HG02610 (cell line): ENCODE measurements around the gene PAX7.
"Not testable (repeated sequence)": the region's sequence is repeated elsewhere in the genome, so short reads cannot be mapped to it uniquely, and the experiment has no call there.

Experiments
- ATAC-seq: cut with Tn5 transposase; IDR thresholded peaks from one replicate; pipeline ENCODE4 v1.9.1; 2021; ENCODE audit warnings: mild to moderate bottlenecking, moderate library complexity; ENCODE audit not compliant: unreplicated experiment

PAX7 gene

DNA sequence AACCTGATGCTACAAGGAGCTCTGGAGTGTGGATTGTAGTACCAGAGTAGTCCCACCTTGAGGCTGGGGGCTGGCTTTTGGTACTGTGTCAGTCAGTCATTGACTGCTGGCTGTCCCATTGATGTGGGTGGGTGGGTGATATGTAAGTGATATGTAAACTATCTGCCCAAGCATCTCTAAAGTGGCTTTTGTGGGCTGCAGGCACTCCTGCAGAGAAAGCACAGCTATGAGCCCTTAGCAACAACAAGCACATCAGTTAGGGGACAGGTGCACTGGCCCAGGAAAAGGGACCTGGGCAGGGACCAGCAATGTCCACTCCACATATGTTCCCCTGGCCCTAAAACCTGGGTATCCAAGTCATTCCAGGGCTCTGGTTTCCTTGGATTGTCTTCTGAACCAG lies 118.9 kb downstream of the PAX7 start:
- ATAC-seq: no peak

DNA sequence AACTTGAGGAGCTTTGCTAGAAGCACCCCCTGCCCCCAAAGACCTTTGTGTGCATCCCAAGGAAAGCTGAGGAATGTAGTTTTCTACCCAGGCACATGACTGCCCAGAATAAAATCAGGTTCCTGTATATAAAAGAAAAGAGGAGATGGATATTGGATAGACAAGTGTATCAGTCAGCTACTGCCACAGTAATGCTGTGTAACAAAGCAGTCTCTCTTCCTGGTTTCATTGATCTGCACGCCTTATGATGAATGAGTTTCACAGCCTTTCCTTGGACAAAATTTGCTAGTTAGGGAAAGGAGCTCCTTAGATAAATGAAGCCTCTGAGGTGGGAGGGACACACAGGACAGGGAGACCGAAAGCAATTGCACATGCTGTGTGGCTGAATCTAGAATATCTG lies 120.0 kb downstream of the PAX7 start:
- ATAC-seq: no peak

DNA sequence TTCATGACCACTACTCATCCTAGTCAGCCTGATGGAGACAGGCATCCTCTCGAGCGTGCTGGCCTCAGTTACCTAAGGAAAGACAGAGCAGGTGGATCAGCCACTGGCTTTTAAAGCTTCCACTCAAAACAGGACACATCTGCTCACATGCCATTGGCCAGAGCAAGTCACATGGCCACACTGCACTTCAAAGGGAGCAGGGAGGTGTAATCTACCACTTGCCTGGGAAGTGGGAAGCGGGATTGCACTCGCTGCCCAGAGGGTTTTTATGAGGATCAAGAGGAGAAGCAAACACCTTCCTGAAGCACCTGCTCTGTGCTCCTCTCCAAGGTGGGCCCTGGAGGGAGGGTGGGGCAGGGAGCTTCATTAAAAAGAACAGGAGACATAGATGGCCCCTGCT lies 120.8 kb downstream of the PAX7 start:
- no peak for ATAC-seq

DNA sequence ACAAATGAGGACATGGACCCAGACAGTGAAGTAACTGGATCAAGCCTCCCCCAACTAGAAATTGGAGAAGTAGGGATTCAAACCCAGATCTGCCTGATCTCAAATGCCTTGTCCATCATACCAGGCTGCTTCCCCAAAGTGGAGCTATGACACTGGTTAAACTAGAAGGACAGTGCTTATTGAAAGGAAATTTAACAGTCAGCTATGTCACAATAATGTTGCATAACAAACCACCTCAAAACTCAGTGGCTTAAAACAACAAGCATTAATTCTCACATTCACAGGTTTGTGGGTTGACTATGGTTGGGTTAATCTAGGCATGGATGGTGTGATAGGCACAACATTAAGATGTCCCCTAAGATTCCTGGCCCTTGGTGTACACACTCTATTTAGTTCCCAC lies 121.8 kb downstream of the PAX7 start:
- ATAC-seq: no peak

DNA sequence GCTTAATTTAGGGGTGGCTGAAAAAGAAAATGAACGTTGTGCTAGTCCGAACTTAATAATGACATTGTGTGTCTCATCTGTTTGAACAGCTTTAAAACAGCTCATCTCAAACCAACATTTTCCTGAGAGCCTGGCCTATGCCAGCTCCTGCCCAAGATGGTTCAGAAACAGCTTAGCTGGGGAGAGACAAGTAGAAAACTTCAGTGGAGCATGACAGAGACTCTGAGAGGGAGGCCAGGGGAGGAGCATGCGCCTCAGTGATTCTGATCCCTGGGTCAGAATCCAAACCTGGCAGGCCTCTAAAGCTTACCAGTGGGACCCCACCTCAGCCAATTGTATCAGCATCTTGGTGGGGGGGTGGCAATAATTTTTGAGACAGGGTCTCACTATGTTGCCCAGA lies 129.5 kb downstream of the PAX7 start:
- ATAC-seq: no peak

DNA sequence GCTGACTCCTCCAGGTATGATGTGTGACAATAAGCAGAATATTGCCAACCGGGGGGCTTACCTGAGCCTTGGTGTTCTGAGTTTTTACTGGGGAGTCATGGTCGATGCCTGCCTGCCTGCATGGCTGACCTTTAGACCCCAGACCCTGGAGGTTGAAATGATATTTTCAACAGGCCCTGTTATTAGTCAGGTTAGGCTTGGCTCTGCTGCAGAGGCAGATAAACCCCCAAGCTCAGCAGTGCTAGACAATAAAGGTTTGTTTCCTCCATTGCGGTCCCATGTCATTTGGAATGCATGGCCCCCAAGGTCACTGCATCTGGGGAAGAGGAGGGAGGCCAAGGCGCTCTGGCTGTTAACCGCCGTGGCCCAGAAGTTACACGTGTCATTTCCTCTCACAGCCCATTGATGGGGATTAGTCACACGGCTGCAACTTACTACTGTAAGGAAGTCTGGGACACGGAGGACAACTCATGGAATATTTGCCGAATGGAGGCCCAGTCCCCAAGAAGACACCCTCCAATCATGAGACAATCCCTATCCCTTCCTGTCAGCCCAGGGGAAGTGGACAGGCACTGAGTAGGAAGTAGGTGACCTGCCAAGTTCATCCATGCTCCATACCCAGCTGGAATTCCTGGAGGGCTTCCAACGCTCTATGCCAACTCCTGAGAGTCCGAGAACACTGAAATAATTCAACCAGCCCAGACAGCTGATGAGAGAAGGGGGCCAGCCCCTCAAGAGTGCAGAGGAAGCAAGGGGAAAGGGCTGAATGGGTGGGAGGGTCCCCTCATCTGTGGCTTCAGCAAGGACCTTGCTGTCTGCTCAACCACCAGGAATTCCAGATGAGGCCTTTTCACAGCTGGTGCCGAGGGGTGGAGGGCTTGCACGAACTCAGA lies 131.5 kb downstream of the PAX7 start:
- ATAC-seq: no peak

DNA sequence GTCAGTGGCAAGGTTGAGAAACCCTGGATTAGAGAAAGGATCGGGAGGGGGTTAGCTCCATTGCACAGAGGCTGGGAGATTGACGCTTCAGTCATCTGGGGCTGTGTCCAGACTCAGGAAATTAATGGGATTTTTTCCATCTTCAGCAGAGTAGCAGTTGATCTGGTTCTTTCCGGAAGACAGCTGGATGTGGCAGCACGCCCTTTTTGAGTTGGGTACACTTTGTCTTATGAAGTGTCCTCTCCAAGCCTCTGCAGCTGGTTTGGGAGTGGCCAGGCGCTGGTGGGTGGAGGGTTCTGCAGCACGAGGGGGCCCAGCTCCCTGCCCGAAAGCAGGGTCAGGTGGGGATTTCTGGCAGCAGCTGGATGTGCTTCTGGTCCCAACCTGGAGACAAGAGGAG lies 133.7 kb downstream of the PAX7 start:
- ATAC-seq: no peak

DNA sequence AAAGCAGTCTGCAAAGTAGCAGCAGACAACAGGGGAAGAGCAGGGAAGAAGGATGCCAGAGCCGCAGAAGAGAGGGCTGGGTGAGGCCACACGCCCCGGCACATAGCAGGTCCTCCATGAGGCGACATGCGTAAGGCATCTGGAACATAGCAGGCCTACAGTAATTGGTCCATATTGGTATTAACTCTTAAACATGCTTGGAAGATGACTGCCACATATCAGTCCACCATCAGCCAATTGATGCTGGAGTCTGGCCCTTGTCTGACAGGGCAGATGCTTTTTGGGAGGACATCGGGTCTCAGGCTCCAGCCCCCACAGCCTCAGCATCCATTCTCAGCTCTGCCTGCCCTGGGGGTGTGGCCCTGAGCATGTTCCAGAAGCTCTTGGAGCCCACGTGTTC lies 135.1 kb downstream of the PAX7 start:
- ATAC-seq: no peak

DNA sequence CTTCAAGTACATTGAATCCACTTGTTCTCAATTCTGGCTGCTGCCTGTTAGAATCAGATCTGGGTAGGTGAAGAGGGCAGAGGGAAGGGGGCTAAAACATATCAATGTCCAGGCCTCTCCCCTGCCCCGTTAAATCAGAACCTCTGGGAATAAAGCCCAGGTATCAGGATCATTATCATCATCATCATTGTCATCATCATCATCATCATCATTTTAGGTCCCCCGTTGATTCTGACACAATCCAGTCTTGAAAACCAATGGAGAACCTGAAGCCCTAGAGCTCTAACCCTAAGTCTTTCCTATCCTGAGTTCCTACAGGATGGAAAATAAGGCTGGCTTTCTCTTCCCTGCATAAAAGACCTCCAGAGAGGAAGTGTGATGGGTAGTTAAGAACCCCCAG lies 135.7 kb downstream of the PAX7 start:
- no peak for ATAC-seq

DNA sequence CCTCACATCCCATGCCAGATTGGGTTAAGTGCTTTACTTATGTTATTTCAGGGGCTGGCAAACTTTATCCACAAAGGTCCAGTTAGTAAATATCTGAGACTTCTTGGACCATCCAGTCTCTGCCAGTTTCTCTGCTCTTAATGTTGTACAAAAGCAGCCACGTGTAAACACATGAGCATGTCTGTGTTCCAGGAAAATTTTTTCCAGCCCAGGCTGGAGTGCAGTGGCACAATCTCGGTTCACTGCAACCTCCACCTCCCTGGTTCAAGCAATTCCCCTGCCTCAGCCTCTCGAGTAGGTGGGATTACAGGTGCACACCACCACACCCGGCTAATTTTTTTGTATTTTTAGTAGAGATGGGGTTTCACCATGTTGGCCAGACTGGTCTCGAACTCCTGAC lies 136.9 kb downstream of the PAX7 start:
- not testable (repeated sequence) for ATAC-seq

DNA sequence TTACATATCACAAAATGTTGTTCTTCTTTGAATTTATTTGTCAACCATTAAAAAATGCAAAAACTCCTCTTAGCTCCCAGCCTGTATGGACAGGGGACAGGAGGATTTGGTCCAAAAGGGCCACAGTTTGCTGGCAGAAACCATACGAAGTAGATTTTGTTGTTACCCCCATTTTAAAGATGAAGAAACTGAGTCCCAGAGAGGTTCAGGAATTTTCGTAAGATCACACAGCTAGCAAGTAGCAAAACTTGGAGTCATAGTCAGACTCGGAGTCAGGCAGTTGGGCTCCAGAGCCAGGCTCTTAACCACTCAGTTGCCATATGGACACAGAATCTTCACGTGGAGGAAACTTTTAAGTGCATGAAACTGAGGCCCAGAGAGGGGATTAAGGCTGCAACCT lies 137.4 kb downstream of the PAX7 start:
- ATAC-seq: no peak

DNA sequence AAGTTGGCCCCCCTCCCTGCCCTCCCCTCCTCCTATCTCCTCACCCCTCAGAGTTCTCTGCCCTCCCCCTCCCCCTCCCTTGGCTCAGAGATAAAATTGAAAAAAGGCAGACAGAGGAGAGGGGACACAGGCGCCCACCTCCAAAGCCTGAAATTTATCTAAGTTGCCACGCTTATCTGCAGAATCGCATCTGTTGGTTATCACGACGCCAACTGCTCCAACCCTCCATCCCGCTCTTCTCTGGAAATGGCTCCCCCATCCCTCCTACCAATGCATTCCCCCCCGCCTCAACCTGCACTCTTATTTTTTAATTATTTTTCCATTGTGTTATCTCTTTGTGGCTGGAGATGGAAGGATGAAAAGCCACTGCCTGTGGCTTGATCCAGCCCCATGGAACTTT lies 138.5 kb downstream of the PAX7 start:
- no peak for ATAC-seq

DNA sequence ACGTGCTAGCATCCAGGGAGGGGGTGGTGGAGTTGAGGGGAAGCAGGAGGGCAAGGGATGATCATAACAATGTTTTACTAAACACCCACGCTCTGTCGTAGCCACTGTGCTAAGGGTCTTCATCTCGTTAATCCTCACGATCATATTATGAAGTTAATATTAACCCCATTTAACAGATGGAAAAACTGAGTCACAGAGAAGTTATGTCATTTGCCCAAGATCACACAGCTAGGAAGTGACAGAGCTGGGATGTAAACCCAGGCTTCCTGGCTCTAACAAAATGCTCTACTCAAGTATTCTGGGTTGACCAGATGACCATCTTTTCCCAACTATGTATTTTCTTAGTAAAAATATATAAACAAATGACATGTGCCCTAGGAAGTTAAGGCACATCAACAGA lies 140.2 kb downstream of the PAX7 start:
- no peak for ATAC-seq

DNA sequence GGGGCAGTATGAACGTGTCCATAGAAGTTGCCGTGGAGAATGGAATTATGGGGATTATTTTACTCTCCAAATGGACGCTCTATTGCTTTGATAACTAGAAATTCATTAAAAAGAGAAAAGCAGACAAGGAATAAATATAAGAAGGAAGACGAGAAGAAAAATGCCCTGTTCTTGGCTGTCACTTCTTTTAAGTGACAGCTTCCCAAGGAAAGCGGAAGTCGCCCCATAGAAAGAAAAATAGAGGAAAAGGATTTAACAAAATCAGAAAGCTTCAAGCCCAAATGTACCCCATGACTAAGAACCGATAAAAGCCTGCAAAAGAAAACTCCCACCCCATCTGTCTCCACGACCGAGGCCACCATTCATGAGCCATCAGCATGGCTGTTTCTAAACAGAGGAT lies 143.1 kb downstream of the PAX7 start:
- no peak for ATAC-seq

DNA sequence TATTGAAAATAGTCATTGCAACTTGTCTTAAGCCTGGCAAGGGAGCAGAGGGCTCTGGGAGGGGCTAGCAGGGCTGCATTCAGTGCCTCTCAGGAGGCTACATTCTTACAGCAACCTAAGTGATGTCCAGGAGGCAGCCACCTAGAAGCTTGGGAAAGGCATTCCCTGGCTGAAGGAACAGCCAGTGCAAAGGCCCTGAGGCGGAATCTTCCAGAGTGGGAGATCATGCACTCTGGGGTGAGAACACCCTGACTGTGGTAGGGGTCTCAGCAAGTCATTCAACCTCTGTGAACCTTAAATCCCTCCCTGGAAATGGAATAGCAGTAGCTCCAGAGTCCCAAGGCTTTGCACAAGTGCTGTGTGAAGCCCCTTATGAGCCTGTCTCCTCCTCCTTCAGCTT lies 144.7 kb downstream of the PAX7 start:
- ATAC-seq: no peak

DNA sequence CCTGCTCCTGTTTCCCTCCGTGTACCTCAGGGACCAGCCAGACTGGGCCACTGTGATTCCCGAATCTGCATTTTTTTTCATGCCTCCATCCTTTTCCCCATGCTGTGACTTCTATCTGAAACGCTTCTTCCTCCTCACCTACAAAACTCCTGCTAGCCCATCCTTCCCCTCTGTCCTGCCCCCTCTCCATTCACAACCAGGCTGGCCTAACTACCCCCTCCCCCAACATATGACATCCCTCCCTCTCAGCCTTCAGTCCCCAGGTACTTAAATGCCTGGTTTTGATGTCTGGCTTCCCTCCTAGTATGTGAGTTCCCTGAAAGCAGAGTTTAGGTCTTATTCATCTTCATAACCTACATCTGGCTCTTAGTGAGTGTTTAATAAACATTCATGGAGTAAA lies 146.1 kb downstream of the PAX7 start:
- no peak for ATAC-seq

DNA sequence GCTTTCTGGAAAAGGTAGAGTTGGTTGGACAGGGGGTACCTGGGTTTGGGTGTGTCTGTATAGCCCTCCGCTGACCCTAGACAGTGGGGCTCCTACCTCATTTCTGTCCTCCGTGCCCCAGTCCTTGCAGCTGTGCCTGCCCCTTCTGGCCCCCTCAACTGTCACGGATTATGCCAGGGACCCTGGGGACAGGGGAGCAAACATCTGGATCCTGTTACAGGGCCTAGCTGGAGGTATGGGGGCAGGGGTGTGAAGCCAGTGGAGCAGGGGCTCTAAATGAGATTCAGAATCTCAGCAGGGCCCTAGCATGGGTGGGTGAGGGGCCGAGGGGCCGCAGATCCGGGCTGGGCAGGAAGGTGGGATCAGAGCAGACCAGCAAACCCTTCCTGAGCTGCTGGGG lies 147.8 kb downstream of the PAX7 start:
- ATAC-seq: no peak

DNA sequence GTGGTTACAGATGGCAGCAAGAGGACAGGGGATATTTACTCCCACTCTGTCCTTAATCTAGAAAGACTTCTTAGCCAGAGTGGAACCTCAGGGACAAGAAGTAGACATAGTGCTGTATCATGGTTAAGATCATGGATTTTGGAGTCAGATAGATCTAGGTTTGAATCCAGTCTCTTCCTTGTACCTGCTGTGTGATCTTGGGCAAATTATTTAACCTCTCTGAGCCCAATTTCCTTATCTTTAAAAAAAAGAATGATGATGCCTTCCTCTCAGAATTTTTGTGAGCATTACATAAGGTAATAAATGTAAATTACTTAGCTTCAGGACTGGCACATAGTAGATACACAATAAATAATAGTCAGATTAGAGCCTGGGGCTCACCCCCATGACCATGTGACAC lies 150.4 kb downstream of the PAX7 start:
- ATAC-seq: no peak

DNA sequence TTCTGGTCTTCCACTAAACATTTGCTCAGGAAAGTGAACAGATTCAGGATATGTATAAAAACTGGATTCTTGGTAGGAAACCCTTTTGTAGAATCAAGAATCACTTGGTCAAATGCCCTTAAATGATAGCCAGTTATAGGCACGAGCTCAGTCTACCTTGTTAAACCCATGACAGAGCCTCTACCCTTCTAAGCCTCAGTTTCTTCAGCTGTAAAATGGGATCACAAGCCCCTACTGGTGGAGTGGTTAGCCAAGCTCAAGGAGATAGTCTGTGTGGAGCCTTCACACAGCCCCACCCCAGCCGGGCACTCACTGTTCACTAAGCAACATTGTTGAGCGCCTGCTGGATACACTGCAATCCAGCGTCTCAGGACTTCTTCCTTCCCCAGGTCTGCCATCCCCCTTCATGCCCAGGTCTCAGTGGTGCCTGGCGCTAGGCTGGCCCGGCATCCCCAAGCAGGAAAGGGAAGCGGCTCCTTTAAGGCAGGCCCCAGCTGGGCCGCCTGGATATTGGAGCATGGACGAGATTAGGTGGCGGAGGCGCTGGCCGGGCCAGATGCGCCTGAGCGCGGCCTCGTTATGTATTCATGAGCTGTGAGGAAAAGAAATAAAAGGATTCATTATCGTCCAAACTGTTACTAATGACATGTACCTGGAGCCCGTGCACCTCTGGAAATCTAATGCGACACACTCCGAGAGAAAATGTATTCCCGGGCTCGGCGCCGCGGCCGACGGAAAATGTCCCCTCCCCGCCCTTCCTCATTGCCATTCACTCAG lies 153.2 kb downstream of the PAX7 start:
- no peak for ATAC-seq

DNA sequence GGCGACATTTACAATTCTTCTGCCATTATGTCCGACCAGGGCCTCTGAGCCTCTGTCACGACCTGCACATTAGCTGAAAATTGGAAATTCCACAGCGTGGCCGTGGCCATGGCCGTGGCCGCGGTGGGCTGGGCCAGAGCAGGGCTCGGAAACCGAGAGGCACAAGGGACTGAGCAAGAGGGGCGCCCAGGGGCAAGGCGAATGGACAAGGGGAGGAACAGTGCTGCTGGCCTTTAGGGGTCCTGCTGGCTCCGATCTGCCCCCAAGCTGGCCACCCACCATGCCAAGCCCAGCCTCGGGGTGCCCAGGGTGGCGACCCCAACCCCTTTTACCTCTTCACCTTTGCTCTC lies 153.8 kb downstream of the PAX7 start:
- ATAC-seq: no peak

DNA sequence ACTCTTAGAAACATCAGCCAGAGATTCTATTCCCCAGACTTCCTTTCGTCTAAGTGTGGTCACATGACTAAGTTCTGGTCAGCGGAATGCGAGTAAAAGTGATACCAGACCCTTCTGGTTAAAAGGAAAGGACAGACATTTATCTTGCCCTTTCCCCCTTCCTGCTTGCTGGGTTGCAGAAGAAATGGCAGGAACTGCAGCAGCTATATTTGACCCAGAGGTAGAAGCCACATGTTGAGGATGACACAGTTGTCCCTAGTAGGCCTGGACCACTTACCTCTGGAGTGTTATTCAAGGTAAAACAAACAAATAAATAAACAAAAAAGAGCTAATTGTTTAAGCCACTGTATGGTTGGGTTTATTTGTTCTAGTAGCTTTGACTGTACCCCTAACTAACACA lies 155.5 kb downstream of the PAX7 start:
- no peak for ATAC-seq

DNA sequence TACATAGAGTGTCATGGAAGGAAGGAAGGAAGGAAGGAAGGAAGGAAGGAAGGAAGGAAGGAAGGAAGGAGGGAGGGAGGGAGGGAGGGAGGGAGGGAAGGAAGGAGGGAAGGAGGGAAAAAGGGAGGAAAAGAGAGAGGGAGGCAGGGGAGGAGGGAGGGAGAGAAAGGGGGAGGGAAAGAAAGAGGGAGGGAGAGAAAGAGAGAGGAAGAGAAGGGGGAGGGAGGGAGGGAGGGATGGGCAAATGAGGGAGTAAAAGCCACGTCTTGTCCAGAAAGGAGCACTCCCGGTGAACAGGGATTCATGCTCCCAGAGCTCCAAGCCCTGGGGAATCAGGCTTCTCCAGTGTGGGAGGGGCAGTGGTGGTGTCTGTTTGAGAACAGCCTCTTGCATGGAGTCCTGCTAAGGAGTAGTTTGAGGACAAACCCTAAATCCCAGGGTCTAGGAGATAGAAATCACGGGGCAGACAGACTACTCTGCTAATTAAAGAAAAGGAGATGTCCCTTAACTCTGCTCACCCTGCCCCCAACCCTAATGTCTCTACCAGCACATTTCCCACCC lies 157.3 kb downstream of the PAX7 start:
- no peak for ATAC-seq
